ENCODE results near the gene MTHFD1L.

The MTHFD1L gene

DNA sequence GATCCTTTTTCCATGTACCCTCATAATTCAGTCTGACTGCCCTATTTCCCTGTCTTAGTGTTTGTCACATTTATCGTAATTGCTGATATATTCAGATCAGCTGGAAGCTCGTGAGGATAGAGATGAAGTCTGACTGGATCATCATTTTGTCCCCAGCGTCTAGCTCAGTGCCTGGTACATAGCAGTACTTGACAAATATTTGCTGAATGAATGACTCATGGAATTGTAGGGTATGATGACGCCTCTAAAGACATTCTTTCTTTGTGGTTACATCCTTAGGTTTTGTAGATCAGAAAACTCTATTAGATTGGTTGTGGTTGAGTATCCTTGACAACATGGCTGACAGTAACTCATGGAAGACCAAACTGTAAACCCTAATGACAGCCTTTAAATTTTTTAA is 68.9 kb downstream of the MTHFD1L start:
- TF ChIP-seq SIN3A (IDR thresholded peaks at IDR 0.05; ENCODE audit: borderline replicate concordance, insufficient read depth, low read length), result no peak
- TF ChIP-seq, protein P1, sequence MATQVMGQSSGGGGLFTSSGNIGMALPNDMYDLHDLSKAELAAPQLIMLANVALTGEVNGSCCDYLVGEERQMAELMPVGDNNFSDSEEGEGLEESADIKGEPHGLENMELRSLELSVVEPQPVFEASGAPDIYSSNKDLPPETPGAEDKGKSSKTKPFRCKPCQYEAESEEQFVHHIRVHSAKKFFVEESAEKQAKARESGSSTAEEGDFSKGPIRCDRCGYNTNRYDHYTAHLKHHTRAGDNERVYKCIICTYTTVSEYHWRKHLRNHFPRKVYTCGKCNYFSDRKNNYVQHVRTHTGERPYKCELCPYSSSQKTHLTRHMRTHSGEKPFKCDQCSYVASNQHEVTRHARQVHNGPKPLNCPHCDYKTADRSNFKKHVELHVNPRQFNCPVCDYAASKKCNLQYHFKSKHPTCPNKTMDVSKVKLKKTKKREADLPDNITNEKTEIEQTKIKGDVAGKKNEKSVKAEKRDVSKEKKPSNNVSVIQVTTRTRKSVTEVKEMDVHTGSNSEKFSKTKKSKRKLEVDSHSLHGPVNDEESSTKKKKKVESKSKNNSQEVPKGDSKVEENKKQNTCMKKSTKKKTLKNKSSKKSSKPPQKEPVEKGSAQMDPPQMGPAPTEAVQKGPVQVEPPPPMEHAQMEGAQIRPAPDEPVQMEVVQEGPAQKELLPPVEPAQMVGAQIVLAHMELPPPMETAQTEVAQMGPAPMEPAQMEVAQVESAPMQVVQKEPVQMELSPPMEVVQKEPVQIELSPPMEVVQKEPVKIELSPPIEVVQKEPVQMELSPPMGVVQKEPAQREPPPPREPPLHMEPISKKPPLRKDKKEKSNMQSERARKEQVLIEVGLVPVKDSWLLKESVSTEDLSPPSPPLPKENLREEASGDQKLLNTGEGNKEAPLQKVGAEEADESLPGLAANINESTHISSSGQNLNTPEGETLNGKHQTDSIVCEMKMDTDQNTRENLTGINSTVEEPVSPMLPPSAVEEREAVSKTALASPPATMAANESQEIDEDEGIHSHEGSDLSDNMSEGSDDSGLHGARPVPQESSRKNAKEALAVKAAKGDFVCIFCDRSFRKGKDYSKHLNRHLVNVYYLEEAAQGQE (IDR thresholded peaks at IDR 0.05; ENCODE audit: insufficient read depth in 1 of 2, low read depth in 2 of 2, low read length in 2 of 2), result no peak
- TF ChIP-seq TAF1 (IDR thresholded peaks at IDR 0.05; ENCODE audit: borderline replicate concordance, insufficient read depth, low read length), result no peak

DNA sequence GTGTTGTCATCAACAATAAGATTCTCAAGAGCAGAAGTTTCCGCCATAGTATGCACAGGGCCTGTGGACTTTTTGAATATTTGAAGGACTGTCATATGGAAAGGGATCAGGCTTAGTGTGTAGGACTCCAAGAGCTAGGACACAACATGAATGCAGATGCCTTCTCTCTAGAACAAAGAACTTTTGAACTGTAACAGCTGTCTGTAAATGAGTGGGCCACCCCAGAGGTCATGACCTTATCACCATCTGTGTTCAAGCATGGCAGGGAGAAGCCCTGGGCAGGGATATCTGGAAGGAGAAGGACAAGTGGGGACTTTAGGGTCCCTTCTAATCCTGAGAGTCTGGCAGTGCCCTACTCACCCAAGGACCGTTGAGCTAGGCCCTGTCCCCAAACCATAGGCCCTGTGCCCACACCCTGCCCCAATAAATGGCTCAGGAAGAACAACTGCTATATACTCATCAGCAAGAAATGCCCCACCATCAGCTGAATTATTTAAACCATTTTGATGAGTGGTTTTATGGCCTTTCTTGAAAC is 70.6 kb downstream of the MTHFD1L start:
- no peak for TF ChIP-seq SIN3A (IDR thresholded peaks at IDR 0.05; ENCODE audit: borderline replicate concordance, insufficient read depth, low read length)
- no peak for TF ChIP-seq FOXP2 (optimal IDR thresholded peaks at IDR 0.05; ENCODE audit: borderline replicate concordance, extremely low read depth, extremely low read length, insufficient read depth)
- TF ChIP-seq POLR2AphosphoS5 (IDR thresholded peaks at IDR 0.05; ENCODE audit: low read depth, low read length), result no peak
- TF ChIP-seq TAF1 (IDR thresholded peaks at IDR 0.05; ENCODE audit: borderline replicate concordance, insufficient read depth, low read length), result no peak
- TF ChIP-seq, protein P1 (IDR thresholded peaks at IDR 0.05; ENCODE audit: insufficient read depth in 1 of 2, low read depth in 2 of 2, low read length in 2 of 2), result no peak

DNA sequence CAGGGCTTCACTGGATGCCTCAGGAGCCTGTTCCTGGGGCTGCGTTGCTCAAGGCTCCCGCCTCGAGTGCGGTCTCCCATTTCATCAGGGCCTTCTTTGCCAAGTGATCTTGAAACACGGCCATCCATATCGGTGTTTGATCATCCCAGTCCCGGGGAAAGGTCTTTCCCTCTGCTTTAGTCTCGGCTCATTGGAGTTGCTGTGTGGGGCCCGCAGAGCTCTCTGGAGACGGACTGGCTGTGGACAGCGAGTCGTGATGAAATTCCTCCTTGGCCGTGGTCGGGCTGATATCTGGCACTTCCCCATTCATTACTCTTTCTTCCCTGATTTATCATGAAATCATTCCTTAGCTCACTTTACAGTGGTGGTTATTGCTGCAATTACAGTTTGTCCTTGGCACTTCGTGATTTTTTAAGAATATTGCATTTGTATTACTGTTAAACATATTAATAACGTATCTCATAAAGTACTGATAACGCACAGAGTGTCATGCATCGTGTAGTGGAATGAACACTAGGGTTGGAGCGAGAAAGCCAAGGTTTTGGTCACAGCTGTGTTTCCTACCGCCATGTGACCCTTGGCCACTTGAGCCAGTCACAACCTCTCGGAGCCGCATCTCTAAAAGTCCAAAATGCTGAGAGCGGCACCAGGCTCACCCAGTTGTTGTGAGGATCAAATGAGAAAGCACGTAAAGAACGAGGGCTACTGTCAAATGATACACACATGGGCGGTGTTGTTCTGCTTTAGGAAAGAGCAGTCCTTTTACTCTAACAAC is 71.8 kb downstream of the MTHFD1L start:
- TF ChIP-seq FOXP2 (optimal IDR thresholded peaks at IDR 0.05; ENCODE audit: borderline replicate concordance, extremely low read depth, extremely low read length, insufficient read depth) (no peak), TAF1 (IDR thresholded peaks at IDR 0.05; ENCODE audit: borderline replicate concordance, insufficient read depth, low read length) (no peak), POLR2AphosphoS5 (IDR thresholded peaks at IDR 0.05; ENCODE audit: low read depth, low read length) (no peak), SIN3A (IDR thresholded peaks at IDR 0.05; ENCODE audit: borderline replicate concordance, insufficient read depth, low read length) (no peak)
- TF ChIP-seq, protein P1 (IDR thresholded peaks at IDR 0.05; ENCODE audit: insufficient read depth in 1 of 2, low read depth in 2 of 2, low read length in 2 of 2), result no peak

DNA sequence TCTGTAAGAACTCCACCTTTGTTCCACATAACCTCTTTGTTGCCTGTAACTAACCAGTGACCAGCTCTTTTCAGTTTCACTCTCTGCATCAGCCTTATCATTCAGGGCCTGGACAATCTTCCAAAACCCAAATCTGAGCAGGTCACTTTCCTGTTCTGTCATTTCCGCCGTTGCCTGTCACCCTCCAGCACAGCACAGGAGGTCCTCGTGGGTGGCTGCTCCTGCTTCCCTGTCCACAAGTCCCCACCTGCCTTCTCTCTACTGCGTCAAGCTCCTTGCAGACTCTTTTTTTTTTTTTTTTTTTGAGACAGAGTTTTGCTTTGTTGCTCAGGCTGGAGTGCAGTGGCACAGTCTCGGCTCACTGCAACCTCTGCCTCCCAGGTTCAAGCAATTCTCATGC is 73.9 kb downstream of the MTHFD1L start:
- TF ChIP-seq SIN3A (IDR thresholded peaks at IDR 0.05; ENCODE audit: borderline replicate concordance, insufficient read depth, low read length) (no peak), POLR2AphosphoS5 (IDR thresholded peaks at IDR 0.05; ENCODE audit: low read depth, low read length) (no peak), TAF1 (IDR thresholded peaks at IDR 0.05; ENCODE audit: borderline replicate concordance, insufficient read depth, low read length) (no peak), FOXP2 (optimal IDR thresholded peaks at IDR 0.05; ENCODE audit: borderline replicate concordance, extremely low read depth, extremely low read length, insufficient read depth) (no peak)

DNA sequence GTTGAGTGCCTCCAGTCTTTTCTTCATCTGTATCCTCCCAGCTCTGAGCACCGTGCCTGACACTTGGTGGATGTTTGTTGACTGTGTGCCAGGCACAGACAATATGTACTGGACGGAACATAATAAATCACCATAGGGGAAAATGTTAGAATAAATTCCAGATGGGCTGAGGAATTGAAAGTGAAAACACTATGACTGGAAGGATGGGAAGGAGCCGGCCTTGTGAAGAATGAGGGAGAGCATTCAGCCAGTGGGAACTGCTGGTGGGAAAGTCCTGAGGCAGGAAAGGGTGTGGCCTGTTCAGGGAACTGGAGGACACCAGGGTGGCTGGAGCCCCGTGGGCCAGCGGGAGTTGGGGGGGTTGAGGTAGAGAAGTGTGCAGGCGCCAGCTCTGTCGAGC is 75.4 kb downstream of the MTHFD1L start:
- TF ChIP-seq TAF1 (IDR thresholded peaks at IDR 0.05; ENCODE audit: borderline replicate concordance, insufficient read depth, low read length) (no peak), SIN3A (IDR thresholded peaks at IDR 0.05; ENCODE audit: borderline replicate concordance, insufficient read depth, low read length) (no peak), FOXP2 (optimal IDR thresholded peaks at IDR 0.05; ENCODE audit: borderline replicate concordance, extremely low read depth, extremely low read length, insufficient read depth) (no peak), POLR2AphosphoS5 (IDR thresholded peaks at IDR 0.05; ENCODE audit: low read depth, low read length) (no peak)
- TF ChIP-seq, protein P1 (IDR thresholded peaks at IDR 0.05; ENCODE audit: insufficient read depth in 1 of 2, low read depth in 2 of 2, low read length in 2 of 2), result no peak
